Stimulated activated CD4-positive, alpha-beta T cell treated with anti-CD3 and anti-CD28 coated beads, Interleukin-12 subunit alpha, Interleukin-12 subunit beta, amount 100 ng/mL, for 24 hours (primary cell): ENCODE measurements around the gene TSHZ2.
"Not testable (repeated sequence)": the region's sequence is repeated elsewhere in the genome, so short reads cannot be mapped to it uniquely, and the experiment has no call there.

Source experiments
- DNase-seq, 2 experiments: peaks; one replicate each; pipeline ENCODE4 v3.0.0-alpha.2; 2020; ENCODE audit warnings: low read depth in 2 of 2

TSHZ2 gene

GRCh38 chr20:53084408-53084997 lies 112.3 kb downstream of the TSHZ2 start:
- DNase-seq, result no peak

GRCh38 chr20:53085720-53086119 lies 113.6 kb downstream of the TSHZ2 start:
- no peak for DNase-seq

GRCh38 chr20:53087037-53087777 lies 115.0 kb downstream of the TSHZ2 start:
- no peak for DNase-seq

- no peak for DNase-seq
These were observed 116.6 kb downstream of the TSHZ2 start for GRCh38 chr20:53088786-53089185.

GRCh38 chr20:53089851-53090250 lies 117.7 kb downstream of the TSHZ2 start:
- DNase-seq, result not testable (repeated sequence)

GRCh38 chr20:53091789-53092188 lies 119.6 kb downstream of the TSHZ2 start:
- no peak for DNase-seq

- DNase-seq, result no peak
These were observed 120.7 kb downstream of the TSHZ2 start for GRCh38 chr20:53092772-53093300.

- no peak for DNase-seq
These were observed 125.2 kb downstream of the TSHZ2 start for GRCh38 chr20:53097371-53097770.

GRCh38 chr20:53097791-53098190 lies 125.6 kb downstream of the TSHZ2 start:
- no peak for DNase-seq

- DNase-seq, result no peak
These were observed 126.5 kb downstream of the TSHZ2 start for GRCh38 chr20:53098621-53099020.

- DNase-seq, result no peak
These were observed 127.7 kb downstream of the TSHZ2 start for GRCh38 chr20:53099856-53100255.

GRCh38 chr20:53100476-53100911 lies 128.3 kb downstream of the TSHZ2 start:
- no peak for DNase-seq

- DNase-seq, result no peak
These were observed 130.0 kb downstream of the TSHZ2 start for GRCh38 chr20:53101992-53102760.

GRCh38 chr20:53103124-53103523 lies 131.0 kb downstream of the TSHZ2 start:
- no peak for DNase-seq

- no peak for DNase-seq
These were observed 132.7 kb downstream of the TSHZ2 start for GRCh38 chr20:53104884-53105283.

GRCh38 chr20:53116733-53117132 lies 144.6 kb downstream of the TSHZ2 start:
- no peak for DNase-seq

GRCh38 chr20:53122853-53123252 lies 150.7 kb downstream of the TSHZ2 start:
- no peak for DNase-seq

GRCh38 chr20:53124075-53124551 lies 152.0 kb downstream of the TSHZ2 start:
- DNase-seq, result no peak

GRCh38 chr20:53124803-53125202 lies 152.6 kb downstream of the TSHZ2 start:
- DNase-seq, result no peak

- no peak for DNase-seq
These were observed 154.0 kb downstream of the TSHZ2 start for GRCh38 chr20:53126185-53126584.

GRCh38 chr20:53127027-53127426 lies 154.9 kb downstream of the TSHZ2 start:
- no peak for DNase-seq

GRCh38 chr20:53128004-53128403 lies 155.8 kb downstream of the TSHZ2 start:
- no peak for DNase-seq
